ENCODE measurements around the gene INPP5A. TPM values are rescaled to one million over a fixed set of nuclear protein-coding genes. Genes with fewer than 3 reads are reported as not detected.

The INPP5A gene
- total and polyA plus RNA-seq, 10 of the 15 experiments (the other 5 are each of a cell fraction or from before 2014, with no cell fraction given) = 0.52 to 15.0 (median 6.3) TPM

- TF ChIP-seq PKNOX1 (IDR thresholded peaks at IDR 0.05) (no peak), BMI1 (IDR thresholded peaks at IDR 0.05; ENCODE audit: borderline replicate concordance) (no peak), NFIC (IDR thresholded peaks at IDR 0.05; ENCODE audit: low read depth, low read length) (no peak), ZNF24 (IDR thresholded peaks at IDR 0.05) (no peak), TCF3 (IDR thresholded peaks at IDR 0.05; ENCODE audit: borderline replicate concordance, insufficient read depth, low read depth, low read length) (no peak), HDAC2 (IDR thresholded peaks at IDR 0.05) (no peak), ESRRA (IDR thresholded peaks at IDR 0.05; ENCODE audit: low read length) (no peak), SIN3A (IDR thresholded peaks at IDR 0.05; ENCODE audit: low read depth, low read length) (no peak)
- no TSS peak for BruUV-seq (replicated peaks)
- no peak overlapping the region for H2AFZ ChIP-seq (ENCODE audit: control insufficient read depth, low read depth, low read length)
- intact Hi-C loops (cut with micrococcal nuclease; ENCODE audit: unreplicated experiment) = no loop called here
- H3K36me3 ChIP-seq (ENCODE audit: control insufficient read depth in 2 of 2, insufficient read depth in 2 of 2, low read length in 1 of 2) = no peaks in the 10 kb centered on the region
- H4K20me1 ChIP-seq (ENCODE audit: control insufficient read depth, insufficient read depth) = no peaks in the 10 kb centered on the region
- SMC1A ChIA-PET (ENCODE audit: uncharacterized antibody, unreplicated experiment) = no interaction called here
- POLR2A ChIA-PET = interaction anchor here (1.0 kb wide), 1 partner anchor 50 kb away, joined by 3 read pairs; no protein-coding TSS in a partner anchor
- H3K4me2 ChIP-seq (ENCODE audit: control insufficient read depth, insufficient read depth) = no peak overlapping the region
- 91% methylated on average over 33 of the region's 33 CpGs for WGBS (ENCODE audit: insufficient coverage, insufficient replicate concordance, low lambda C conversion rate, missing lambda C conversion rate)
- no peak overlapping the region for H3K9ac ChIP-seq (ENCODE audit: control insufficient read depth, insufficient read depth, low read length)
- H3K4me3 ChIP-seq = no peak overlapping the region
- H3K27ac ChIP-seq (ENCODE audit: control insufficient read depth, insufficient read depth) = no peak overlapping the region
- RAD21 ChIA-PET (ENCODE audit: unreplicated experiment) = no interaction called here
- in situ Hi-C loops (cut with MboI) = no loop called here
- no peak for FAIRE-seq
- CTCF ChIA-PET = interaction anchor here (3.4 kb wide), 1 partner anchor 131 kb away, joined by 9 read pairs; no protein-coding TSS in a partner anchor
- peaks cover 2% of the 10 kb centered on the region; the same call in 2 of the 3 replicates for H3K9me3 ChIP-seq (replicated peaks; ENCODE audit: control insufficient read depth, insufficient read depth, low read length)
- no peak for DNase-seq (ENCODE audit: low read depth, low spot score)
- no peaks in the 10 kb centered on the region for H3K27me3 ChIP-seq (replicated peaks in 1 of 2; ENCODE audit: control insufficient read depth in 2 of 2, insufficient read depth in 2 of 2, low read length in 1 of 2)
- peaks cover 28% of the 10 kb centered on the region for H3K4me1 ChIP-seq (ENCODE audit: control insufficient read depth, insufficient read depth, low read length)
- peaks cover 8% of the 10 kb centered on the region for H3K79me2 ChIP-seq (ENCODE audit: control insufficient read depth, insufficient read depth, low read length)
- no peak for ATAC-seq
Measured at GRCh38 chr10:132590094-132590751, 52.6 kb downstream of the INPP5A start.

All from GM12878 (cell line).